Measurements from ENCODE around the gene LRG1. TPM values are rescaled to one million over a fixed set of nuclear protein-coding genes. Genes with fewer than 3 reads are reported as not detected.

Gene LRG1
- polyA plus RNA-seq, 1 of the 3 experiments (the other 2 are of a cell fraction), result 0.12 TPM

DNA sequence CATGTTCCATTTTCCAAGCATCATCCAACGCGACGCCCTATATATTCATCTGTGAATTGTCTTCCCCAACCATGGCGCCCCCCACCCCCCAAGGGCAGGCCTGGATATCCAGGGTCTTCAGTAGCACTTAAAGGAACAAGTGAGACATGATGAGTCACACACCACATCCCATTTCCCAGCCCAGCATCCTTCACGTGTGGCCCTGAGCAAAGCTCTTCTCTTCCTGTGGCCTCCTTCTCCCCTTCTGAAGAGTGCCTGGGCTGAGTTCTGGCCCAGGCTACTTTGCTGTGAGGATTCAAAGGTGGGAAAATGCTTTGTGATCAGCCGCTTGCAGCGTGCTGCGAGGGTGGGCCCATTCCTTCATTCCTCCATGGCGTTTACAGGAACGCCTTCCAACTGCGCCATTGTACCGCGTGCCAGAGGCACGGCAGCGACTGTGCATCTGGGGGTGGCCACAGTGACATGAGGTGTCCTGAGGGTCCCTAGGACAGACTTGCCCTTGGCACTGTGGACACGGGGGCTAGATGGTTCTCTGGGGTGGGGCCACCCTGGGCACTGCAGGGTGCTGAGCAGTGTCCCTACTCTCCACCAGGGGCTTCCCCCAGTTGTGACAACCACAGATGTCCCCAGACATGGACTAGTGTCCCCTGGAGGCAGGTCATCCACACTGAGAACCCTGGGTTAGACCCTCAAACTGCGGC lies 33.2 kb downstream of the LRG1 start:
- CTCF ChIA-PET, result interaction anchor here (1.3 to 3.2 kb wide), 3 partner anchors 17 to 19 kb away, joined by 5 to 20 read pairs (median 5); no protein-coding TSS in a partner anchor
- WGBS (ENCODE audit: low lambda C conversion rate), result 78% methylated on average over 16 of the region's 17 CpGs
- POLR2A ChIA-PET, result no interaction called here

GRCh38 chr19:4505570-4506448 lies 34.0 kb downstream of the LRG1 start:
- no peaks in the 10 kb centered on the region for H4K20me1 ChIP-seq (ENCODE audit: insufficient read depth)
- no peak overlapping the region for H3K9ac ChIP-seq
- H3K4me1 ChIP-seq (ENCODE audit: control insufficient read depth in 1 of 2, insufficient read depth in 2 of 2, low read depth in 1 of 2, low read length in 1 of 2), result 0 out of 4 replicates have a peak, but pooled peaks cover 0 to 7% of the 10 kb centered on the region in 2 experiments
- H3K4me2 ChIP-seq, result no peak overlapping the region
- ChIA-PET CTCF (interaction anchor here (1.3 to 1.6 kb wide), 2 partner anchors 17 to 19 kb away, joined by 5 read pairs; no protein-coding TSS in a partner anchor), POLR2A (interaction anchor here (0.6 kb wide), 1 partner anchor 1155 kb away, joined by 4 read pairs; no protein-coding TSS in a partner anchor)
- peaks cover 0 to 33% of the 10 kb centered on the region in 2 experiments for H3K36me3 ChIP-seq (replicated peaks in 1 of 2; ENCODE audit: control insufficient read depth in 1 of 2, insufficient read depth in 2 of 2, low read length in 1 of 2)
- H3K9me2 ChIP-seq, result no peaks in the 10 kb centered on the region
- no peaks in the 10 kb centered on the region for H3K79me2 ChIP-seq (ENCODE audit: insufficient read depth)
- 90% methylated on average over 23 of the region's 34 CpGs for WGBS (ENCODE audit: low lambda C conversion rate)
- H3K27ac ChIP-seq (ENCODE audit: low read depth in 2 of 2, low read length in 1 of 2), result peak overlapping the region in 1 of 2 experiments; percentile 43; a peak in 1 of 4 replicates
- H3K27me3 ChIP-seq (ENCODE audit: insufficient read depth), result no peaks in the 10 kb centered on the region
- DNase-seq, result no peak
- H3K9me3 ChIP-seq, result no peaks in the 10 kb centered on the region
- peaks cover 3% of the 10 kb centered on the region for H3F3A ChIP-seq (replicated peaks; ENCODE audit: insufficient read depth)
- H3K4me3 ChIP-seq (ENCODE audit: low read depth in 2 of 2, low read length in 1 of 2), result no peak overlapping the region
- no peak overlapping the region for H2AFZ ChIP-seq (ENCODE audit: low read depth)
- TF ChIP-seq RFX5 (IDR thresholded peaks at IDR 0.05; ENCODE audit: low read length), result no peak
- TF ChIP-seq IRF3 (IDR thresholded peaks at IDR 0.05; ENCODE audit: low read depth, low read length), result no peak
- no peak for TF ChIP-seq CHD2 (IDR thresholded peaks at IDR 0.05; ENCODE audit: low read length, partially characterized antibody)
- TF ChIP-seq, protein P1, sequence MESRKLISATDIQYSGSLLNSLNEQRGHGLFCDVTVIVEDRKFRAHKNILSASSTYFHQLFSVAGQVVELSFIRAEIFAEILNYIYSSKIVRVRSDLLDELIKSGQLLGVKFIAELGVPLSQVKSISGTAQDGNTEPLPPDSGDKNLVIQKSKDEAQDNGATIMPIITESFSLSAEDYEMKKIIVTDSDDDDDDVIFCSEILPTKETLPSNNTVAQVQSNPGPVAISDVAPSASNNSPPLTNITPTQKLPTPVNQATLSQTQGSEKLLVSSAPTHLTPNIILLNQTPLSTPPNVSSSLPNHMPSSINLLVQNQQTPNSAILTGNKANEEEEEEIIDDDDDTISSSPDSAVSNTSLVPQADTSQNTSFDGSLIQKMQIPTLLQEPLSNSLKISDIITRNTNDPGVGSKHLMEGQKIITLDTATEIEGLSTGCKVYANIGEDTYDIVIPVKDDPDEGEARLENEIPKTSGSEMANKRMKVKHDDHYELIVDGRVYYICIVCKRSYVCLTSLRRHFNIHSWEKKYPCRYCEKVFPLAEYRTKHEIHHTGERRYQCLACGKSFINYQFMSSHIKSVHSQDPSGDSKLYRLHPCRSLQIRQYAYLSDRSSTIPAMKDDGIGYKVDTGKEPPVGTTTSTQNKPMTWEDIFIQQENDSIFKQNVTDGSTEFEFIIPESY (IDR thresholded peaks at IDR 0.05; ENCODE audit: borderline replicate concordance, low read depth), result no peak
- TF ChIP-seq GABPA (IDR thresholded peaks at IDR 0.05; ENCODE audit: low read depth), result no peak
- no peak for TF ChIP-seq JUND (IDR thresholded peaks at IDR 0.05)
- TF ChIP-seq, protein P2, sequence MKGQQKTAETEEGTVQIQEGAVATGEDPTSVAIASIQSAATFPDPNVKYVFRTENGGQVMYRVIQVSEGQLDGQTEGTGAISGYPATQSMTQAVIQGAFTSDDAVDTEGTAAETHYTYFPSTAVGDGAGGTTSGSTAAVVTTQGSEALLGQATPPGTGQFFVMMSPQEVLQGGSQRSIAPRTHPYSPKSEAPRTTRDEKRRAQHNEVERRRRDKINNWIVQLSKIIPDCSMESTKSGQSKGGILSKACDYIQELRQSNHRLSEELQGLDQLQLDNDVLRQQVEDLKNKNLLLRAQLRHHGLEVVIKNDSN (IDR thresholded peaks at IDR 0.05; ENCODE audit: borderline replicate concordance, low read depth), result no peak
- no peak for TF ChIP-seq PBX3 (IDR thresholded peaks at IDR 0.05)
- no peak for TF ChIP-seq FOXJ3 (CRISPR knock-in tag; IDR thresholded peaks at IDR 0.05)
- TF ChIP-seq GATA2 (CRISPR knock-in tag; IDR thresholded peaks at IDR 0.05), result no peak
- no peak for TF ChIP-seq MXI1 (IDR thresholded peaks at IDR 0.05; ENCODE audit: low read depth, low read length)

More for the DNA sequence above, 33.2 kb downstream of the LRG1 start:
- no peak overlapping the region for H2AFZ ChIP-seq (ENCODE audit: low read depth)
- DNase-seq, result no peak
- no peak overlapping the region for H3K9ac ChIP-seq
- H3K27me3 ChIP-seq (ENCODE audit: insufficient read depth), result no peaks in the 10 kb centered on the region
- no peak overlapping the region for H3K4me2 ChIP-seq
- TF ChIP-seq FOSL2 (IDR thresholded peaks at IDR 0.05; ENCODE audit: borderline replicate concordance, low read depth) (peak; percentile 62; the same call in 1 of the 2 replicates), NFIC (IDR thresholded peaks at IDR 0.05; ENCODE audit: borderline replicate concordance) (no peak)
- TF ChIP-seq, protein P3, sequence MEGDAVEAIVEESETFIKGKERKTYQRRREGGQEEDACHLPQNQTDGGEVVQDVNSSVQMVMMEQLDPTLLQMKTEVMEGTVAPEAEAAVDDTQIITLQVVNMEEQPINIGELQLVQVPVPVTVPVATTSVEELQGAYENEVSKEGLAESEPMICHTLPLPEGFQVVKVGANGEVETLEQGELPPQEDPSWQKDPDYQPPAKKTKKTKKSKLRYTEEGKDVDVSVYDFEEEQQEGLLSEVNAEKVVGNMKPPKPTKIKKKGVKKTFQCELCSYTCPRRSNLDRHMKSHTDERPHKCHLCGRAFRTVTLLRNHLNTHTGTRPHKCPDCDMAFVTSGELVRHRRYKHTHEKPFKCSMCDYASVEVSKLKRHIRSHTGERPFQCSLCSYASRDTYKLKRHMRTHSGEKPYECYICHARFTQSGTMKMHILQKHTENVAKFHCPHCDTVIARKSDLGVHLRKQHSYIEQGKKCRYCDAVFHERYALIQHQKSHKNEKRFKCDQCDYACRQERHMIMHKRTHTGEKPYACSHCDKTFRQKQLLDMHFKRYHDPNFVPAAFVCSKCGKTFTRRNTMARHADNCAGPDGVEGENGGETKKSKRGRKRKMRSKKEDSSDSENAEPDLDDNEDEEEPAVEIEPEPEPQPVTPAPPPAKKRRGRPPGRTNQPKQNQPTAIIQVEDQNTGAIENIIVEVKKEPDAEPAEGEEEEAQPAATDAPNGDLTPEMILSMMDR (IDR thresholded peaks at IDR 0.05), result peak; percentile 22; the same call in 1 of the 2 replicates
- H3K27ac ChIP-seq (ENCODE audit: low read depth in 2 of 2, low read length in 1 of 2), result peak overlapping the region in 1 of 2 experiments; percentile 43; a peak in 1 of 4 replicates
- H3K4me3 ChIP-seq (ENCODE audit: low read depth in 2 of 2, low read length in 1 of 2), result no peak overlapping the region
- H4K20me1 ChIP-seq (ENCODE audit: insufficient read depth), result no peaks in the 10 kb centered on the region
- no peaks in the 10 kb centered on the region for H3K79me2 ChIP-seq (ENCODE audit: insufficient read depth)
- H3K4me1 ChIP-seq (ENCODE audit: control insufficient read depth in 1 of 2, insufficient read depth in 2 of 2, low read depth in 1 of 2, low read length in 1 of 2), result 0 out of 4 replicates have a peak, but pooled peaks cover 0 to 7% of the 10 kb centered on the region in 2 experiments
- H3K36me3 ChIP-seq (replicated peaks in 1 of 2; ENCODE audit: control insufficient read depth in 1 of 2, insufficient read depth in 2 of 2, low read length in 1 of 2), result peaks cover 0 to 25% of the 10 kb centered on the region in 2 experiments
- no peaks in the 10 kb centered on the region for H3K9me2 ChIP-seq
- peaks cover 3% of the 10 kb centered on the region for H3F3A ChIP-seq (replicated peaks; ENCODE audit: insufficient read depth)
- H3K9me3 ChIP-seq, result no peaks in the 10 kb centered on the region

Data from SK-N-SH (cell line).